Measurements from ENCODE around the gene ARL16. TPM values are rescaled to one million over a fixed set of nuclear protein-coding genes. Genes with fewer than 3 reads are reported as not detected.

The ARL16 gene
- polyA plus RNA-seq, 1 of the 3 experiments (the other 2 are of a cell fraction): 148 TPM

GRCh38 chr17:81713556-81714411, 30.2 kb upstream of the ARL16 start:
- Histone ChIP-seq H2AFZ (ENCODE audit: low read depth) (no peak overlapping the region), H3K27ac (ENCODE audit: low read depth in 2 of 2, low read length in 1 of 2) (peak overlapping the region in 1 of 2 experiments; percentile 75; a peak in 3 of 4 replicates), H3K9ac (peak overlapping the region; percentile 69; the same call in 1 of the 2 replicates), H3K9me2 (no peaks in the 10 kb centered on the region), H3K79me2 (ENCODE audit: insufficient read depth) (peaks cover 24% of the 10 kb centered on the region; the same call in 1 of the 2 replicates), H3K4me3 (ENCODE audit: low read depth in 2 of 2, low read length in 1 of 2) (peak overlapping the region; percentile 73 to 80), H3K9me3 (no peaks in the 10 kb centered on the region), H3K4me2 (peak overlapping the region; percentile 89), H3K4me1 (ENCODE audit: control insufficient read depth in 1 of 2, insufficient read depth in 2 of 2, low read depth in 1 of 2, low read length in 1 of 2) (peaks cover 22 to 33% of the 10 kb centered on the region in 2 experiments; a peak in 3 of 4 replicates), H3K27me3 (ENCODE audit: insufficient read depth) (no peaks in the 10 kb centered on the region), H3F3A (replicated peaks; ENCODE audit: insufficient read depth) (peaks cover 19% of the 10 kb centered on the region), H3K36me3 (replicated peaks in 1 of 2; ENCODE audit: control insufficient read depth in 1 of 2, insufficient read depth in 2 of 2, low read length in 1 of 2) (peaks cover 0 to 10% of the 10 kb centered on the region in 2 experiments), H4K20me1 (ENCODE audit: insufficient read depth) (no peaks in the 10 kb centered on the region)
- DNase-seq: peak; percentile 90
- WGBS (ENCODE audit: low lambda C conversion rate): 68% methylated on average over 32 of the region's 36 CpGs
- TF ChIP-seq IRF3 (IDR thresholded peaks at IDR 0.05; ENCODE audit: low read depth, low read length): no peak
- peak; percentile 54; the same call in 1 of the 2 replicates for TF ChIP-seq MXI1 (IDR thresholded peaks at IDR 0.05; ENCODE audit: low read depth, low read length)
- peak in 1 of 2 experiments; percentile 15; a peak in 1 of 4 replicates for TF ChIP-seq EP300 (IDR thresholded peaks at IDR 0.05; ENCODE audit: borderline replicate concordance in 1 of 2, low read depth in 1 of 2, low read length in 1 of 2)
- TF ChIP-seq CHD2 (IDR thresholded peaks at IDR 0.05; ENCODE audit: low read length, partially characterized antibody): peak; percentile 23
- TF ChIP-seq RAD21 (IDR thresholded peaks at IDR 0.05; ENCODE audit: low read length): no peak
- POLR2A ChIA-PET: interaction anchor here (0.8 to 3.8 kb wide), 8 partner anchors 10 to 158 kb away, joined by 3 to 30 read pairs (median 3); partner anchors contain the start of genes MCRIP1 and MRPL12
- CTCF ChIA-PET: interaction anchor here (0.9 to 4.4 kb wide), 13 partner anchors 9 to 522 kb away, joined by 3 to 33 read pairs (median 4); partner anchors contain the start of gene MRPL12

- peaks cover 25% of the 10 kb centered on the region for H3F3A ChIP-seq (replicated peaks; ENCODE audit: insufficient read depth)
- no peak overlapping the region for H2AFZ ChIP-seq (ENCODE audit: low read depth)
- no peaks in the 10 kb centered on the region for H3K9me2 ChIP-seq
- peaks cover 22 to 33% of the 10 kb centered on the region in 2 experiments; a peak in 3 of 4 replicates for H3K4me1 ChIP-seq (ENCODE audit: control insufficient read depth in 1 of 2, insufficient read depth in 2 of 2, low read depth in 1 of 2, low read length in 1 of 2)
- WGBS (ENCODE audit: low lambda C conversion rate): 20% methylated on average over 18 of the region's 18 CpGs
- peak overlapping the region; percentile 69 for H3K9ac ChIP-seq
- TF ChIP-seq MEF2A (IDR thresholded peaks at IDR 0.05; ENCODE audit: borderline replicate concordance, low read depth) (no peak), MXI1 (IDR thresholded peaks at IDR 0.05; ENCODE audit: low read depth, low read length) (0 out of 2 replicates have a peak, but pooled peaks have one; percentile 10), TAF1 (IDR thresholded peaks at IDR 0.05; ENCODE audit: borderline replicate concordance, low read depth, low read length) (no peak), MAX (IDR thresholded peaks at IDR 0.05; ENCODE audit: low read depth) (no peak)
- H3K4me2 ChIP-seq: peak overlapping the region; percentile 89
- H3K27me3 ChIP-seq (ENCODE audit: insufficient read depth): no peaks in the 10 kb centered on the region
- H3K4me3 ChIP-seq (ENCODE audit: low read depth in 2 of 2, low read length in 1 of 2): peak overlapping the region; percentile 73 to 80
- peaks cover 0 to 16% of the 10 kb centered on the region in 2 experiments for H3K36me3 ChIP-seq (replicated peaks in 1 of 2; ENCODE audit: control insufficient read depth in 1 of 2, insufficient read depth in 2 of 2, low read length in 1 of 2)
- ChIA-PET CTCF (interaction anchor here (0.6 to 4.4 kb wide), 9 partner anchors 10 to 523 kb away, joined by 3 to 33 read pairs (median 4); no protein-coding TSS in a partner anchor), POLR2A (interaction anchor here (0.8 to 3.8 kb wide), 7 partner anchors 10 to 159 kb away, joined by 3 to 30 read pairs (median 3); partner anchors contain the start of genes MCRIP1 and MRPL12)
- peak; percentile 69 for DNase-seq
- H3K79me2 ChIP-seq (ENCODE audit: insufficient read depth): peaks cover 24% of the 10 kb centered on the region; the same call in 1 of the 2 replicates
- no peaks in the 10 kb centered on the region for H3K9me3 ChIP-seq
- no peaks in the 10 kb centered on the region for H4K20me1 ChIP-seq (ENCODE audit: insufficient read depth)
- H3K27ac ChIP-seq (ENCODE audit: low read depth in 2 of 2, low read length in 1 of 2): peak overlapping the region; percentile 13 to 75; a peak in 3 of 4 replicates
Observed at GRCh38 chr17:81713004-81713555, 29.5 kb upstream of the ARL16 start.
